CD14-positive monocyte (primary cell): ENCODE data around the gene GDF2. TPM values are rescaled to one million over a fixed set of nuclear protein-coding genes. Genes with fewer than 3 reads are reported as not detected.

ENCODE experiments used
- DNase-seq, 3 donors: peaks; one replicate each; pipeline ENCODE4 v3.0.0-alpha.2; 2011 to 2022
- H2AFZ ChIP-seq: 2 replicates; pipeline ENCODE4 v1.6.0; 2012; ENCODE audit warnings: mild to moderate bottlenecking, low read depth, low read length, inconsistent platforms; ENCODE audit not compliant: insufficient read depth, poor library complexity, severe bottlenecking
- H3K27ac ChIP-seq, 2 donors: 1 replicate in 1 of 2; 2 replicates in 1 of 2; pipeline ENCODE4 v1.5.1; 2012 to 2013; ENCODE audit warnings: low read length in 2 of 2, control low read depth in 1 of 2, inconsistent platforms in 1 of 2, low read depth in 1 of 2, mild to moderate bottlenecking in 1 of 2
- H3K27me3 ChIP-seq, 2 donors: one replicate each; pipeline versions ENCODE4 v1.6.0 to v1.6.1; 2011 to 2013; ENCODE audit warnings: low read length in 2 of 2; ENCODE audit not compliant: control insufficient read depth in 2 of 2, insufficient read depth in 2 of 2
- H3K36me3 ChIP-seq, 2 donors: replicated peaks in 1 of 2; 1 replicate in 1 of 2; 2 replicates in 1 of 2; pipeline versions ENCODE4 v1.5.1 to v1.6.1; 2012 to 2013; ENCODE audit warnings: low read length in 2 of 2, control low read depth in 1 of 2, inconsistent platforms in 1 of 2, mild to moderate bottlenecking in 1 of 2; ENCODE audit not compliant: insufficient read depth in 2 of 2, control insufficient read depth in 1 of 2
- H3K4me1 ChIP-seq, 2 donors: 1 replicate in 1 of 2; 2 replicates in 1 of 2; pipeline versions ENCODE4 v1.5.1 to v1.6.1; 2012 to 2013; ENCODE audit warnings: low read length in 2 of 2, control low read depth in 1 of 2, inconsistent platforms in 1 of 2, mild to moderate bottlenecking in 1 of 2, moderate library complexity in 1 of 2; ENCODE audit not compliant: insufficient read depth in 2 of 2, control insufficient read depth in 1 of 2
- H3K4me2 ChIP-seq: replicated peaks from 2 replicates; pipeline ENCODE3; 2012; ENCODE audit warnings: low read length, moderate library complexity, mild to moderate bottlenecking; ENCODE audit not compliant: poor library complexity, severe bottlenecking; ENCODE audit errors: extremely low read depth
- H3K4me3 ChIP-seq, 3 experiments: fragments of 200-600 bp in 1 of 3; sonication (generic) in 1 of 3; replicated peaks in 1 of 3; 1 replicate in 2 of 3; 2 replicates in 1 of 3; pipeline ENCODE4 v1.5.1; 2011 to 2013; ENCODE audit warnings: low read length in 3 of 3, mild to moderate bottlenecking in 3 of 3, control low read depth in 2 of 3, low read depth in 2 of 3, inconsistent platforms in 1 of 3, moderate library complexity in 1 of 3
- H3K79me2 ChIP-seq: 2 replicates; pipeline ENCODE4 v1.6.0; 2012; ENCODE audit warnings: mild to moderate bottlenecking, control low read depth, inconsistent platforms, low read length, moderate library complexity; ENCODE audit not compliant: insufficient read depth
- H3K9ac ChIP-seq: 2 replicates; pipeline ENCODE4 v1.6.0; 2017; ENCODE audit warnings: low read length, mild to moderate bottlenecking; ENCODE audit not compliant: insufficient read depth, poor library complexity, severe bottlenecking
- H3K9me3 ChIP-seq, 2 donors: replicated peaks in 1 of 2; 1 replicate in 1 of 2; 2 replicates in 1 of 2; pipeline versions ENCODE4 v1.5.1 to v1.6.1; 2012 to 2013; ENCODE audit warnings: low read length in 2 of 2, control low read depth in 1 of 2; ENCODE audit not compliant: control insufficient read depth in 1 of 2, insufficient read depth in 1 of 2
- H4K20me1 ChIP-seq: 2 replicates; pipeline ENCODE4 v1.6.0; 2012; ENCODE audit warnings: mild to moderate bottlenecking, low read length, control low read depth, moderate library complexity; ENCODE audit not compliant: insufficient read depth
- H3K27ac Mint-ChIP-seq, 7 donors: one replicate each; pipeline ENCODE4 v1.8.0; 2020; ENCODE audit warnings: mild to moderate bottlenecking in 7 of 7, mixed read lengths in 7 of 7, moderate library complexity in 6 of 7, inconsistent platforms in 2 of 7
- H3K27me3 Mint-ChIP-seq, 3 donors: one replicate each; pipeline ENCODE4 v1.8.0; 2021 to 2022; ENCODE audit warnings: low read depth in 3 of 3, mild to moderate bottlenecking in 3 of 3, mixed read lengths in 3 of 3, moderate library complexity in 3 of 3, inconsistent platforms in 1 of 3
- H3K36me3 Mint-ChIP-seq, 2 donors: one replicate each; pipeline ENCODE4 v1.8.0; 2020; ENCODE audit warnings: mixed read lengths in 2 of 2, inconsistent platforms in 1 of 2, mild to moderate bottlenecking in 1 of 2
- H3K4me1 Mint-ChIP-seq: one replicate; pipeline ENCODE4 v1.8.0; 2020; ENCODE audit warnings: mild to moderate bottlenecking, mixed read lengths
- H3K4me3 Mint-ChIP-seq, 2 donors: one replicate each; pipeline ENCODE4 v1.8.0; 2020; ENCODE audit warnings: mild to moderate bottlenecking in 2 of 2, mixed read lengths in 2 of 2, moderate library complexity in 1 of 2
- H3K9me3 Mint-ChIP-seq, 7 donors: one replicate each; pipeline ENCODE4 v1.8.0; 2020 to 2022; ENCODE audit warnings: mixed read lengths in 7 of 7, mild to moderate bottlenecking in 6 of 7, moderate library complexity in 6 of 7, inconsistent platforms in 2 of 7
- CTCF ChIP-seq: fragments of 200-600 bp; IDR thresholded peaks from one replicate; pipeline ENCODE4 v1.8.0; 2022; ENCODE audit warnings: antibody characterized with exemption, mild to moderate bottlenecking
- WGBS: methylation state at CpG from one replicate; pipeline ENCODE4 v1.1.5; 2013; ENCODE audit warnings: missing lambda C conversion rate; ENCODE audit not compliant: insufficient coverage; 5-methylcytosine and 5-hydroxymethylcytosine counted together
- intact Hi-C, 2 donors: fragments of 100-400 bp; cut with micrococcal nuclease; formaldehyde crosslinking; loops; one replicate each; pipeline versions ENCODE4 v1.15.0 to v1.15.1; 2023
- polyA plus RNA-seq, 3 donors: library from polyadenylated mRNA; depleted of rRNA in 1 of 3; unstranded in 2 of 3; stranded (reverse) in 1 of 3; fragments of 300-500 nt in 2 of 3; fragments of >200 nt in 1 of 3; fragmentation: Illumina TruSeq in 2 of 3; gene quantifications; 1 replicate in 2 of 3; 2 replicates in 1 of 3; pipeline ENCODE4 v1.2.3, GENCODE V29; 2012 to 2021

The GDF2 gene
- polyA plus RNA-seq, 3 donors: not detected

- H3K4me3 Mint-ChIP-seq: no peak overlapping the region
These were observed 26.6 kb downstream of the GDF2 start for GRCh38 chr10:47348661-47349470.

GRCh38 chr10:47349516-47349915, 27.3 kb downstream of the GDF2 start:
- Histone ChIP-seq H4K20me1 (no peaks in the 10 kb centered on the region), H3K4me2 (no peak overlapping the region), H3K4me3 (no peak overlapping the region), H3K27ac (no peak overlapping the region), H2AFZ (no peak overlapping the region), H3K9ac (no peak overlapping the region), H3K27me3 (no peaks in the 10 kb centered on the region), H3K4me1 (no peaks in the 10 kb centered on the region), H3K36me3 (no peaks in the 10 kb centered on the region), H3K79me2 (no peaks in the 10 kb centered on the region), H3K9me3 (no peaks in the 10 kb centered on the region)
- Mint-ChIP-seq H3K4me1 (no peaks in the 10 kb centered on the region), H3K27me3 (peaks cover 0 to 6% (median 3%) of the 10 kb centered on the region in 3 donors), H3K4me3 (no peak overlapping the region), H3K27ac (no peak overlapping the region), H3K36me3 (no peaks in the 10 kb centered on the region), H3K9me3 (no peaks in the 10 kb centered on the region)
- 98% methylated on average over 22 of the region's 22 CpGs for WGBS
- TF ChIP-seq CTCF: no peak
- DNase-seq: no peak
- intact Hi-C loops: no loop called here

More at GRCh38 chr10:47348661-47349470, 26.6 kb downstream of the GDF2 start:
- Histone ChIP-seq H3K4me1 (no peaks in the 10 kb centered on the region), H3K27me3 (no peaks in the 10 kb centered on the region), H3K79me2 (no peaks in the 10 kb centered on the region), H2AFZ (no peak overlapping the region), H3K9ac (no peak overlapping the region), H3K27ac (no peak overlapping the region), H3K4me3 (no peak overlapping the region), H3K36me3 (no peaks in the 10 kb centered on the region), H4K20me1 (no peaks in the 10 kb centered on the region), H3K9me3 (no peaks in the 10 kb centered on the region), H3K4me2 (no peak overlapping the region)
- H3K27ac Mint-ChIP-seq: no peak overlapping the region
- no peak for DNase-seq
- intact Hi-C loops: no loop called here
- H3K36me3 Mint-ChIP-seq: no peaks in the 10 kb centered on the region
- TF ChIP-seq CTCF: no peak
- 91% methylated on average over 26 of the region's 36 CpGs for WGBS
- H3K9me3 Mint-ChIP-seq: no peaks in the 10 kb centered on the region
- H3K27me3 Mint-ChIP-seq: peaks cover 0 to 6% (median 3%) of the 10 kb centered on the region in 3 donors
- no peaks in the 10 kb centered on the region for H3K4me1 Mint-ChIP-seq
